ENCODE measurements around the gene ADAT1.

ADAT1 gene

GRCh38 chr16:75622761-75623605, at the start of gene ADAT1:
Gene ADAT1 (minus strand): TSS chr16:75623281. CDS start chr16:75620799, 2,482 bp downstream.
- ChIA-PET POLR2A (interaction anchor here (0.7 to 1.7 kb wide), 16 partner anchors 9 to 159 kb away, joined by 3 to 32 read pairs (median 3); partner anchors contain the start of genes KARS1, TERF2IP and TMEM231), CTCF (interaction anchor here (1.2 kb wide), 2 partner anchors 25 to 141 kb away, joined by 3 read pairs; no protein-coding TSS in a partner anchor)
- peak; percentile 96 for DNase-seq (ENCODE audit: extremely low spot score)
- no peak for TF ChIP-seq ARNT (IDR thresholded peaks at IDR 0.05)
- no peak for TF ChIP-seq TARDBP (IDR thresholded peaks at IDR 0.05)
- TF ChIP-seq L3MBTL2 (conservative IDR thresholded peaks at IDR 0.05) = peak; percentile 95
- TF ChIP-seq FOXK2 (IDR thresholded peaks at IDR 0.05) = no peak
- no peak for TF ChIP-seq NFRKB (IDR thresholded peaks at IDR 0.05)
- no peak for TF ChIP-seq HDGF (IDR thresholded peaks at IDR 0.05; ENCODE audit: borderline replicate concordance)
- no peak for TF ChIP-seq SUZ12 (IDR thresholded peaks at IDR 0.05)
- peak; percentile 93 for TF ChIP-seq ZNF384 (IDR thresholded peaks at IDR 0.05)
- no peak for TF ChIP-seq FOXM1 (IDR thresholded peaks at IDR 0.05; ENCODE audit: borderline replicate concordance)
- TF ChIP-seq BHLHE40 (IDR thresholded peaks at IDR 0.05; ENCODE audit: borderline replicate concordance) = no peak
- TF ChIP-seq SP1 (IDR thresholded peaks at IDR 0.05) = no peak
- TF ChIP-seq, protein P1, sequence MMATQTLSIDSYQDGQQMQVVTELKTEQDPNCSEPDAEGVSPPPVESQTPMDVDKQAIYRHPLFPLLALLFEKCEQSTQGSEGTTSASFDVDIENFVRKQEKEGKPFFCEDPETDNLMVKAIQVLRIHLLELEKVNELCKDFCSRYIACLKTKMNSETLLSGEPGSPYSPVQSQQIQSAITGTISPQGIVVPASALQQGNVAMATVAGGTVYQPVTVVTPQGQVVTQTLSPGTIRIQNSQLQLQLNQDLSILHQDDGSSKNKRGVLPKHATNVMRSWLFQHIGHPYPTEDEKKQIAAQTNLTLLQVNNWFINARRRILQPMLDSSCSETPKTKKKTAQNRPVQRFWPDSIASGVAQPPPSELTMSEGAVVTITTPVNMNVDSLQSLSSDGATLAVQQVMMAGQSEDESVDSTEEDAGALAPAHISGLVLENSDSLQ (IDR thresholded peaks at IDR 0.05) = no peak
- no peak for TF ChIP-seq FOXA1 (IDR thresholded peaks at IDR 0.05)
- TF ChIP-seq CTBP1 (IDR thresholded peaks at IDR 0.05; ENCODE audit: borderline replicate concordance) = no peak
- no peak for TF ChIP-seq ELF4 (IDR thresholded peaks at IDR 0.05)
- TF ChIP-seq LEF1 (IDR thresholded peaks at IDR 0.05; ENCODE audit: borderline replicate concordance) = no peak

DNA sequence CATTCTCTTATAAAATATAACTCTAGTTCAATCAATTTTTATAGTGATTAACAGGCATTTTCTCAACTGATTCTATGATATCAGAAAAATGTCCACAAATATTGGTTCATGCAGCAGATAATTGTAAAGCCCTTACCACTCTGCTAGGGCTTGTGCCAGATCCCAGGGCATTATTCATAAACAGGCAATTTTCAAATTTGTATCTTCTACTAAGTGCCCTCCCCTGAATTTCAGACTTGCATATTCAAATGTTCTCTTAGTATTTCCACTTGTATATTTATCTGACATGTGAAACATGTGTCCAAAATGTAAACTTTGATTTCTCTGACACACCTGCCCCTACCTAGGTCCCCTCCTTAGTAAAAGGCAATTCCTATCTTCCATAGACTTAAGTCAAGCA, 44.4 kb upstream of the ADAT1 start:
- ChIA-PET CTCF (no interaction called here), POLR2A (no interaction called here)
- no peak for DNase-seq (ENCODE audit: extremely low spot score)
- TF ChIP-seq FOXM1 (IDR thresholded peaks at IDR 0.05; ENCODE audit: borderline replicate concordance) (no peak), ELF4 (IDR thresholded peaks at IDR 0.05) (no peak), NFRKB (IDR thresholded peaks at IDR 0.05) (no peak), ARNT (IDR thresholded peaks at IDR 0.05) (no peak), LEF1 (IDR thresholded peaks at IDR 0.05; ENCODE audit: borderline replicate concordance) (no peak), L3MBTL2 (conservative IDR thresholded peaks at IDR 0.05) (no peak), TARDBP (IDR thresholded peaks at IDR 0.05) (no peak), FOXA1 (IDR thresholded peaks at IDR 0.05) (no peak), HDGF (IDR thresholded peaks at IDR 0.05; ENCODE audit: borderline replicate concordance) (no peak), SUZ12 (IDR thresholded peaks at IDR 0.05) (no peak), SP1 (IDR thresholded peaks at IDR 0.05) (no peak), FOXK2 (IDR thresholded peaks at IDR 0.05) (no peak), BHLHE40 (IDR thresholded peaks at IDR 0.05; ENCODE audit: borderline replicate concordance) (no peak), ZNF384 (IDR thresholded peaks at IDR 0.05) (no peak)
- TF ChIP-seq, protein P1 (IDR thresholded peaks at IDR 0.05) = no peak

GRCh38 chr16:75660726-75661302, 37.7 kb upstream of the ADAT1 start:
- POLR2A ChIA-PET = no interaction called here

GRCh38 chr16:75660321-75660720, 37.2 kb upstream of the ADAT1 start:
- TF ChIP-seq, protein P1 (IDR thresholded peaks at IDR 0.05) = no peak
- TF ChIP-seq FOXA1 (IDR thresholded peaks at IDR 0.05) (no peak), FOXK2 (IDR thresholded peaks at IDR 0.05) (no peak), ZNF384 (IDR thresholded peaks at IDR 0.05) (no peak), CTBP1 (IDR thresholded peaks at IDR 0.05; ENCODE audit: borderline replicate concordance) (no peak), ELF4 (IDR thresholded peaks at IDR 0.05) (no peak), HDGF (IDR thresholded peaks at IDR 0.05; ENCODE audit: borderline replicate concordance) (no peak), TARDBP (IDR thresholded peaks at IDR 0.05) (no peak), NFRKB (IDR thresholded peaks at IDR 0.05) (no peak), FOXM1 (IDR thresholded peaks at IDR 0.05; ENCODE audit: borderline replicate concordance) (no peak), LEF1 (IDR thresholded peaks at IDR 0.05; ENCODE audit: borderline replicate concordance) (no peak), SP1 (IDR thresholded peaks at IDR 0.05) (no peak), ARNT (IDR thresholded peaks at IDR 0.05) (no peak), L3MBTL2 (conservative IDR thresholded peaks at IDR 0.05) (no peak), BHLHE40 (IDR thresholded peaks at IDR 0.05; ENCODE audit: borderline replicate concordance) (no peak), SUZ12 (IDR thresholded peaks at IDR 0.05) (no peak)

More at GRCh38 chr16:75660726-75661302, 37.7 kb upstream of the ADAT1 start:
- no peak for TF ChIP-seq SP1 (IDR thresholded peaks at IDR 0.05)
- no peak for TF ChIP-seq ZNF384 (IDR thresholded peaks at IDR 0.05)
- TF ChIP-seq CTBP1 (IDR thresholded peaks at IDR 0.05; ENCODE audit: borderline replicate concordance) = no peak
- TF ChIP-seq FOXA1 (IDR thresholded peaks at IDR 0.05) = no peak
- CTCF ChIA-PET = no interaction called here
- DNase-seq (ENCODE audit: extremely low spot score) = no peak

DNA sequence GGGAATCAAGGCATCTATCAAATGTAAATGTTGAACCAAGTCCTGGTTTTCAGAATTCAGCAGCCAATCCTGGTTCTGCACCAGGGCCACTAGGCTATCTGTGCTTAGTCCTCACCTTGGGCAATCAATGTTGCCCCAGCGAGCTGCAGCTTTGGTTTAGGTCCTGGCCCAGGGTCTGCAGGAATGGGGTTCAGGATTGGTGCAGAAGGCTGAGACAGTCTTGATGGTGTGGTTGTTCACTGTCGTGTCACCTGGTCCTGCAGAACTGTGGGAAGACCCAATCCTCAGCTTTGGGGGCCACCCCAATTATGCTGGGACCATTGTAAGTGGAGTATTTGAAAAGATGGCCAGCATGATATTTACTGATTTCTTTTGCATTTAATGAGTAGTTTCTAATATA, 35.1 kb upstream of the ADAT1 start:
- POLR2A ChIA-PET = interaction anchor here (1.6 kb wide), 1 partner anchor 10 kb away, joined by 7 read pairs; the partner anchor contains the start of genes KARS1 and TERF2IP

More at GRCh38 chr16:75660321-75660720, 37.2 kb upstream of the ADAT1 start:
- no peak for DNase-seq (ENCODE audit: extremely low spot score)
- ChIA-PET CTCF (interaction anchor here (1.2 kb wide), 1 partner anchor 103 kb away, joined by 3 read pairs; no protein-coding TSS in a partner anchor), POLR2A (no interaction called here)

More for the DNA sequence above, 35.1 kb upstream of the ADAT1 start:
- no peak for TF ChIP-seq FOXA1 (IDR thresholded peaks at IDR 0.05)
- TF ChIP-seq FOXK2 (IDR thresholded peaks at IDR 0.05) = no peak
- TF ChIP-seq FOXM1 (IDR thresholded peaks at IDR 0.05; ENCODE audit: borderline replicate concordance) = no peak
- TF ChIP-seq SP1 (IDR thresholded peaks at IDR 0.05) = no peak
- TF ChIP-seq LEF1 (IDR thresholded peaks at IDR 0.05; ENCODE audit: borderline replicate concordance) = no peak
- no peak for TF ChIP-seq L3MBTL2 (conservative IDR thresholded peaks at IDR 0.05)
- no peak for DNase-seq (ENCODE audit: extremely low spot score)
- CTCF ChIA-PET = no interaction called here

All from HEK293T (cell line).